Right lung (tissue), 5 donors: ENCODE data around the gene OMD. TPM values are rescaled to one million over a fixed set of nuclear protein-coding genes. Genes with fewer than 3 reads are reported as not detected.
"Not testable (repeated sequence)": the region's sequence is repeated elsewhere in the genome, so short reads cannot be mapped to it uniquely, and the experiment has no call there.

Source experiments
- DNase-seq, 2 donors: peaks; one replicate each; pipeline ENCODE4 v3.0.0-alpha.2; 2013
- polyA plus RNA-seq, 5 donors: library from polyadenylated mRNA; unstranded; fragments of 120-200 nt; gene quantifications; one replicate each; pipeline versions ENCODE4 v1.2.1 to v1.2.3, GENCODE V29; 2013; ENCODE audit warnings: inconsistent platforms in 1 of 5, low replicate concordance in 1 of 5; ENCODE audit not compliant: insufficient read length in 5 of 5, insufficient read depth in 1 of 5

OMD gene
- polyA plus RNA-seq, 5 donors, result 0.85 to 1.4 (median 1.2) TPM

DNA sequence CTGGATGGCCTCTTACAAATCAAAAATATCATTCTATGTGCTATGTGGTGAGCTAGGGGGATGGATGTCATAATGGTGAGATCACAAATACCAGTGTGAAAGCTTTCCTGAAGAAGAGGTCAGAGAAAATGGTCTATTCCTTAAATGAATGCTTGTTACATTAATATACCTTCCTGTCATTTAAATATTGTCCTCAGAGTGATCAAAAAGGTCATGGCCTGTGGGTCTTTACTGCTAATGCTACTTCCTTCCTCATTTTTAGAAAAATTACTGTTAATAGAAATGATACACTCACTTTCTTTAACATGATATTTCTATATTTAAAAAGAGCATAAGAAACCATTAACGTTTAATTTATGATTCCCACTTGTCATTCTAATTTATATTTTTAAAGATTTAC is 9.7 kb downstream of the OMD start:
- no peak for DNase-seq

DNA sequence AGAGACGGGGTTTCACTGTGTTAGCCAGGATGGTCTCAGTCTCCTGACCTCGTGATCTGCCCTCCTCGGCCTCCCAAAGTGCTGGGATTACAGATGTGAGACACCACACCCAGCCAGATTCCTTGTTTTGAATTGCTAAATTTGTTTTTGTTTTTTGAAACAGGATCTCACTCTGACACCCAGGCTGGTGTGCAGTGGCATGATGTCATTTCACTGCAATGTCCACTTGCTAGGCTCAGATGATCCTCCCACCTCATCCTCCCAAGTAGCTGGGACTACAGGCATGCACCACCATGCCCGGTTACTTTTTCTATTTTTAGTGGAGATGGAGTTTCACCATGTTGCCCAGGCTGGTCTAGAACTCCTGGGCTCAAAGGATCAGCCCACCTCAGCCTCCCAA is 13.1 kb downstream of the OMD start:
- DNase-seq, result not testable (repeated sequence)

DNA sequence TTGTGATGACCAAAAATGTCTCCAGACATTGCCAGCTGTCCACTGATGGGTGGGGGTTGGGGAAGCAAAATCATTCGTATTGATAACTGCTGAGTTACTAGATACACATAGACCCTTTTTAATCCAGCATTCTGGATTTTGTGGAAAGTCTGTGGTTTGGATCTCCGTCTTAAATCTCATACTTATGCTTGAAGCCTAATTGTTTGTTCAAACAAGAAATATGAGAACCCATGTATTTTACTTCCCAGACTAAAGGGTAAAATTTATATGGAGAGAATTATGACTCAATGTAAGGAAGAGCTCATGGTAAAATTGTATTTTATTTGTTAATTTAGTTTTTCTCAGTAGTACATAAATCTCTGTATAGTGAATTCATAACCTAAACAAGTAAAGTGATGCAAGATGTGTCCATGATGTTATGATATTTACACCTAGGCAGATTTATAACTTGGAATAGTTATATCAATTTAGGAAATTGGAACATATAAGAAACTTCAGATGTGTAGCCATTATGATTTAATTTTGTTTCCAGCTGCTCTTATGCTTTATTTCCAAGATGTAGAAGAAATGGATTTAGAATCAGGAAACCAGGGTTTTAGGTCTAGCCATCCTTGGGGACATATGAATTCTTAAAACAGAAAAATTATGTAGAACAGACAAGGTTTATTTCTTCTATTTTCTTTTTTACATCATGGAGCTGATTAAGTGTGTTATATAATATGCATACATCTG is 15.4 kb downstream of the OMD start:
- no peak for DNase-seq

DNA sequence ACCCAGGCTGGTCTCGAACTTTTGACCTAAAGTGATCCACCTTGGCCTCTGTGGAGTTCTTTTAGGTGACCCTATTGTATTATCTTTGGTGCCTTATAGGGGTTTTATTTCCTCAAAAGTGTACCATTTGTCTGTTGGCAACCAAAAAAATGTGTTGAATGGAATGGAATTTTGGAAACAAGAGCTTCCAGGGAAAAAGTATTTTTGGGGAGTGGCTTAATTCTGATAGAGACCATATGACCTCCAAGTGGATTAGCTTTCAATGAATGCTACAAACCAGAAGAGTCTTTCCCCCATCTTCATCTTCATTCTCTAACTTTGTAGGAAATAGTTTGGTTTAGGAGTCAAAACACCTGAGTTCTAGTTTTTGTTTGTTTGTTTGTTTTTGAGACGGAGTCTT is 16.5 kb downstream of the OMD start:
- DNase-seq, result no peak

DNA sequence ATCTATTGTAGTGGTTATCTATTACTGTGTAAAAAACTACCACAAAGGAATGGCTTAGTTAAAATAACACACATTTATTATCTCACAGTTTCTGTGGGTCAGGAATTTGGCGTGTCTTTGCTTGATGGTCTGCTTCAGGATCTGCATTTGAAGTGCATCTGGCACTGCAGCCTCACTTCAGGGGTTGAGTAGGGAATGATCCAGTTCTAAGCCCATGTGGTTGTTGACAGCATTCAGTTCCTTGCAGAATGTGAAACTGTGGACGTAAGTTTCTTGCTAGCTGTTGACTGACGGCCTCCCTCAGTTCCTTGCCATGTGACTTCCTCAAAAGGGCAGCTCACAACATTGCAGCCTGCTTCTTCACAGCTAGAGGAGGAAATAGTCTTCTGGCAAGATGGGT is 17.8 kb downstream of the OMD start:
- no peak for DNase-seq

DNA sequence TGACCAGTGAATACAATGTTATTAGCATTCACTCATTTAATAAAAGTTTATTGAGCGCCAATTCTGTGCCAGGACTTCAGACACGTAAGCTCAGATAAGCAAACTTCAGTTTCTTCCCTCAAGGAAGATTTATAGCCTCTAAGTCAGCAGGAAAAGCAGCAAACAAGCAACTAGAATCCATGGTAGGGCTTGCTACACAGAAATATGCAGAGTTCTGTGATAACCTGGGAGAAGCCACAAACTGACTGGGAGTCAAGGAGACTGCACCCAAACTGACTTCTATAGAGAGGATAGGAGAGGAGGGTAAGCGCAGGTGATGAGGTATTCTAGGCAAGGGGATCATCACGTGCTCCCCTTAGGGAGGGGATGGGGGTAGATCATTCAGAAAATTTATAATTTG is 18.5 kb downstream of the OMD start:
- no peak for DNase-seq

DNA sequence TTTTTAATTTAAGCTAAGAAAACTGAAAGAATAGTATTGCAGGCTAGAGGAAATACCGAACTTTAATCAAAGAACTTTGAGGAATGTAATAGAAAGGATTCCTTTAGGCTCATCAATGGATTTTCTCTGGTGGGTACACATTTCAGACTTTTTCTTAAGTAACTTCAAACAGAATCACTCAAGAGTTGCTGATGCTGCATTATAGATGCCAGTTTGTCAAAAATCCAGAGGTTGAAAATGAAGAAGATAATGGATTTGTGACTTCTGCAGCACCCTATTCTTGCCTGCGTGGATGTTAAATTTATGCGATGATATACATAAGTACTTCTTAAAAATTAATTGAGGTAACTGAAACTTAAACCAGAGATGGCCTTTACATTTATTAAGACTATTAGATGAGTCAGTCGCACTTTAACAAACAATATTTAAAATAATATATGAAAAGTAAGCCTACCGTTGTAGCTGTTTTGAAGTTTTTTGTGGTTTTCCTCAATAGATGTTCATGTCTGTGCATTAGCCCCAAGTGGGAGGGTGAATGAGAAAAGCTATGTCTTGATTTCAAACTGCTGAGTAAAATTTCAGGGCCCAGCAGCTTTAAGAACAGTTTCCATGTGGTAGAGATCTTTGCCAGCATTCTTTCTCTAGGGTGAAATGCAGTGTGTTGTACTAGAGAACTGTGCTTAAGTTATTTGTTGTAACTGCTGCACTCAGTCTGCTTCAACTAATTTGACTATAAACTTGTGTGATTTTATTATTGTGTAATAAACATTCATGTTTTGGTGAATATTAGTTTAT is 20.0 kb downstream of the OMD start, which contains the start of gene OGN:
TSS of gene OGN (minus strand) at position 537 of the 795 bp plus-strand sequence. CDS start 1,171 bp downstream, outside the sequence.
- peak; percentile 69 to 81 for DNase-seq

DNA sequence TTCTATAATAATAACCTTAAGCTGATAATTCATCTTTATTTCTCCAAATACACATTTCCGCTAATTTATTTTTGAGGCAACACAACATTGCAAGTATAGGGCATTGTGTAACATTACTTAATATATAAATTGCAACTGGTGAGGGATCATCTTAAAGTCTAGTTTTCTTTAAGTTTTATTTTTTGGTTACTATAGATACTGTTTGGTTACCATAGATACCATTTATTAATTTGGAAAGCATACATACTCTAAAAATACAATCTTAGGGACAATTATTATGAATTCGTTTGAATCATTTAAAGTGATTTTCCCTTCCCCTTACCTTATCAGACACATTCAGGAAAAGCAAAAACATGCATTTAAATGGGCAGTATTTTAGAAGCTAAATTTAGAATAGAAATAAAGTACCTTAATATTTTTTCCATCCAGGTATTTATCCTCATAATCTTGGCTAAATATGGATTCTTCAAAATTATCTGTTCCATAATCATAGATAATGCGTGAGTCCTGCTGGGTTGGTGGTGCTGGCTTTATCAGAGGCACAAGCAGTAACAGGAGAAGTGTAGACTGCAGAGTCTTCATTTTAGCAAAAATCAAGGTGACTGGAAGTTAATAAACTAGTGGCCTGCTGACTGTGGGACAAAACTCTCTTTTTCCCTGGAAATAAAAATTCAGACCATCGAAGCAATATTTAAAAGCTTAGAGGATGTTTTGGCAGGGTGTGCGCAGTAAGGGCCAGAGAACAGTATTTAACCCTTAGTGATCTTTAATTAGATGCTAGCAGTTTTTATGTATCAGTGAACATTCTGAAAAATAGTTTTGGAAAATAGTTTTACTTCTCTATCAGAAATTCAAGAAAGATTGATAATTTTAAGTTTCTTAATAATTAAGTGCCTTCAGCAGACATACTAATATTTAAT is 21.2 kb downstream of the OMD start:
- peak in 1 of 2 donors; percentile 34 for DNase-seq

DNA sequence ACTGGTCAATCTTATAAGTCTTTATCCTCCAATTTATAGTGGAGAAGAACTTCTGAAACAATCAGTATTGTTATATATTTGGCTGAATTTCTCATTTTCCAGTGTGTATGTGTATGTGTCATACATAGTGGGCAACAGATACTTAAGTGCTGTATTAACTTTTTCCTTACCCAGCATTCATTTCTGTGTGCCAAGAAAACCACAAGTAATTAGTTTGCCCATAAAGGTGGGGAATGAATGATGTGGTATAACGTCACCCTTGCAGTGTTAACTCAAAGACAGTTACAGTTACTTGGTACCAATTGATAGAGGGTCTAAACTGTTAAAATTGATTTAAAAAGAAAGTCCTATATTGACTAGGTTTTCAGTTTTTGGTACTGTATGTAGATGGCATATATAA is 21.9 kb downstream of the OMD start:
- DNase-seq, result no peak

DNA sequence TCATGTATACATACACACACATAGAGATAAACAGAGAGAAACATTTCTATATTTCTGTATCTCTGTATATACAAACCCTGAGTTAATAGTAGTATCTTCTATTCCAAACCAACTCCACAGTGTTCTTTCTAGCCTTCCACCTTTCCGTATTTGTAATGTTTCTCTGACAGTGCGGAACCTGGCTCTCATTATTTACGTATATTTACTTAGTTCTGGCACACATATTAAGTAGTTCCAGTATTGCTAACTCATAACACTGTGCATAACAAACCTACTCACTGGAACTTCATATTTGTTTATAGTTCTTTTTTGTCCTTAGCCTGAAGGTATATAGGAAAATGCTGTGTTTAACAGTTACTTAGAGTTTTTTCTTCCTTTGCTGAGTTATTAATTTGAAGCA is 26.4 kb downstream of the OMD start:
- DNase-seq, result no peak

DNA sequence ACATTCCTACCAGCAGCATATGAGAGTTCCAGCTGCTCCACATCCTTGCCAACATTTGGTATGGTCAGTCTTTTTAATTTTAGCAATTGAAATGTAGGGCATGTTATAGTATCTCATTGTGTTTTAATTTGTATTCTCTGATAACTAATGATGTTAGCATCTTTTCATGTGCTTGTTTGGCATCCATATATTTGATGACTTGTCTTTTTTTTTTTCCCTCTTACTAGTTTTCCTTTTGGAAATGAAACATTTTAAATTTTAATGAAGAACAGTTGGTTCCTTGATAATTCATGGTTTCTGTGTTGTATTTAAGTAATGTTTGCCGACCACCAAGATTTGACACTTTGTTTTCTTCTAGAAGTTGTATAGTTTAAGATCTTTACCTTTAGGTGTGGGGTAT is 28.7 kb downstream of the OMD start:
- no peak for DNase-seq

DNA sequence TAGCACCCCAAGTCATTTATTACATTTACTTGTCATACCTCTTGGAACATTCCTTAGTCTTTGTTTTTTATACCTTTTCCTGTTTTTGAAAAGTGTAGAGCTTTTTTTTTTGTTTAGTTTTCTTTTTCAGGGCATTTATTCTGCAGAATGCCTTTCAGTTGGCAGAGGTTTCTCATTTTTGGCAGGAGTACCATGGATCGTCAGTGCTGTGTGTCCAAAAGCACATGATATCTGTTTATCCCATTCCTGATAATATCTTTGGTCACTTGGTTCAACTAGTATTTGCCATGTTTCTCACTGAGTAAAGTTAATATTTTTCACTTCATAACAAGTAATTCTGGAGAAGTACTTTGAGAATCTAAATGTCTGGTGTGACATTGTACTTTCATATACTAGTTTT is 30.6 kb downstream of the OMD start:
- no peak for DNase-seq

DNA sequence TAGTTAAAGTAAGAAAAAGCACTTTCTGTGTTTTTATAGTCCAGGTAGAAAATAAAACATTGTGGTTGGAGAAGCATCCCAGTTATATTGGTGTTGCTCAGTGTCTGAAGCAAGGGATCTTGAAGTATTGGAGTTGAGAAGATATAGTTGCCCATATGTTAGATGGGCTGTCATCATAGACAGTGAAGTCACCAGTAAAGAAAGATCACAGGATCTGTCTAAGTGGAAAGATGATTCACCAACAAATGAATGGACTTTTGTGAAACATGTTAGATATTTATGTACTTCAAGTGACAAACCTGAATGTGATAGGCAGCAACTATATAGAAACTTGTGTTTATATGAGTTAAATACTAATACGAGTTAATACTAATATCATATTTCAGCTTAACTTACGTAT is 31.6 kb downstream of the OMD start:
- DNase-seq, result no peak

DNA sequence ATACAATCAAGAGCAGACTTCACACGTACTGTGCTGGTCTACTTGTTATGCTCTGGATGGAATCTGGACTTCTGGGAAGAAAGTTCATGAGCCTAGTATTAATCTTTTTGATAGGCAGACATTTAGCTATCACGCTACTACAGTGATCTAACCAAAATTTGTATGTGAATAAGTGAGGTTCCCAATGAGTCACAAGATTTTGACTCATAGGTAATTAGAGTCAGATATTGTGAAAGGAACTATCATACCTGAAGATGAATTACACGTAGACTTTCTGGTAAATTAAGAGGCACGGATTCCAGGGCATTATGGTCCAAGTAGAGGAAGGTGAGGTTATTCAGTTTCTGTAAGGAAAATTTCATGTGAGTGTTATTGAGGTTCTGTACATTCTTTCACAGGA is 38.3 kb downstream of the OMD start:
- no peak for DNase-seq

DNA sequence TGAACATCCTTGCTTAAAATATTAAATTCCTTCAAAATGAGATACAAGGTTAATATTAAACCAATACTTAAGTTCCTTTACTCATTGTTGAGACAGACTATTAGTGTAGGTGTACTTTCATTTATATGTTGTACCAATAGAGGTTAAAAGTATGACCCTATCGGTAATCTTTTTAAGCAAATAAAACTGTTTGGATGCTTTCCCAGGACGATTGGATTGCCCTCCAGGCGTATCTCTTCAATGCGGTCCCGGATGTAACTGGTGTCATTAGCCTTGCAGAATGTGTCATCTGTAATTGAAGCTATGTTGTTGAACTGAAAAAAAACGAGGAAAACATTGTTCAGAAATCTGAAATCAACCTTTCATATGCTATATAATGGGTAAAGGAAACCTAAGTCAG is 38.8 kb downstream of the OMD start:
- DNase-seq, result no peak

DNA sequence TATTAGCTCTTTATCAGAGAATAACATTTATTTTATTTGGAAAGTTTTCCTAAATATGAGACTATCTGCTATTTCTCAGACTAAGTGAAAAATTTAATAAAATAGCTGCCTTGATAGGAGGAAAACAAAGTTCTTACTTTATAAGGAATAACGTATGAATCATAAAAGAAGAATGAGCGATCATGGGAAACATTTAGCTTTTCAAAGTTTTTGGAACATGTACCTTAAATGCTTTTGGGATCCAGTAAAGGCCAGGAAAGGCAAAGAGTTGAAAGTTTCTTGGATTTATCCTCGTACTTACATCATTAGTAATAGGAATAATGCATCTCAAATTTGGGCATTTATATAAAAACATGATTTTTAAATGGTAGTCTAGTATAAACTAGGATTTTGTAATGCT is 39.3 kb downstream of the OMD start:
- DNase-seq, result no peak

DNA sequence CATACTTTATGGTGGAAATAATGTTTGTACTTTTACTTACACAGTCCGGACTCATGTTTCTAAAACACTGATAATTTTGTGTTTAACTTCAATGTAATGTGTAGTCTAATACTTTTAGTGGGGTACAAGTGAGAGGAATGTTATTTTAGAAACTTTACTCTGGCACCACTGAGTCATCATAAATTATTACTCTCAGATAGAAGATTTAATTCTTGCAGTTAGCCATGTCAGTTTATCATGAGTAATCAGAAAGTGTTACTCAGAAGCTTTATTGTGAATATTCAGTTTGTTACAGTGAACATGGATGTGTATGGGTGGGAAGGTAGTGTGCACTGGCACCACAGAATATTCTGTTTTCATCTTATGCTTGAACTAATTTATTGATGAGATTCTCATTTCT is 39.9 kb downstream of the OMD start:
- no peak for DNase-seq

DNA sequence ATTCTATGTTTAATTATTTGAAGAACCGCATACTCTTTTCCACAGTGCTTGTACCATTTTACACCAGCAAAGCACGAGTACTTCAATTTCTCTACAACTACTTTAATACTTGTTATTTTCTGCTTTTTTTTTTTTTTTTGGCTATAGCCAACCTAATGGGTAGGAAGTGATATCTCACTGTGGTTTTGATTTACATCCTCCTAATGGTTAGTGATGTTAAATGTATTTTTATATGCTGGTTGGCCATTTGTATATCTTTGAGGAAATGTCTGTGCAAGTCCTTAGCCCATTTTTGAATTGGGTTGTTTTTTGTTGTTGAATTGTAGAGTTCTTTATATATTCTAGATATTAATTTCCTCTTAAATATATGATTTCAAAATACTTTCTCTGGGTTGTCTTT is 42.5 kb downstream of the OMD start:
- DNase-seq, result no peak

DNA sequence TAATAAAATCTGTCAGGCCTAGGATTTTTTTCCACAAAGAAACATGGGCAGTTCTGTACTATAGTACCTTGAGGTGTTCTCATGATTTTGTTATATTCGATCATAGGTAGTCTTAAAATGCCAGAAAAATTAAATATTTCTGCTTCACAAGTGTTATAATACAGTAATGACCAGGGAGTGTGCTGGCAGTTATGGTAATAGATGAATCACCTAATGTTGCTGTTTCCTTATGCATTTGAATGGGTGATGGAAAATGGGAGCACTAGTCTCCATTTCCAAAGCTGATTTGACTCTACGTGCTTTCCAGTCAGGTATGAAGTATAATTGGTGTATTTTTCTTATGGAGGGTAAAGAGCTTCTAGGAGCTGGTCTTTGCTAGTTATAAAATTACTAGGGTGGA is 43.7 kb downstream of the OMD start:
- no peak for DNase-seq

DNA sequence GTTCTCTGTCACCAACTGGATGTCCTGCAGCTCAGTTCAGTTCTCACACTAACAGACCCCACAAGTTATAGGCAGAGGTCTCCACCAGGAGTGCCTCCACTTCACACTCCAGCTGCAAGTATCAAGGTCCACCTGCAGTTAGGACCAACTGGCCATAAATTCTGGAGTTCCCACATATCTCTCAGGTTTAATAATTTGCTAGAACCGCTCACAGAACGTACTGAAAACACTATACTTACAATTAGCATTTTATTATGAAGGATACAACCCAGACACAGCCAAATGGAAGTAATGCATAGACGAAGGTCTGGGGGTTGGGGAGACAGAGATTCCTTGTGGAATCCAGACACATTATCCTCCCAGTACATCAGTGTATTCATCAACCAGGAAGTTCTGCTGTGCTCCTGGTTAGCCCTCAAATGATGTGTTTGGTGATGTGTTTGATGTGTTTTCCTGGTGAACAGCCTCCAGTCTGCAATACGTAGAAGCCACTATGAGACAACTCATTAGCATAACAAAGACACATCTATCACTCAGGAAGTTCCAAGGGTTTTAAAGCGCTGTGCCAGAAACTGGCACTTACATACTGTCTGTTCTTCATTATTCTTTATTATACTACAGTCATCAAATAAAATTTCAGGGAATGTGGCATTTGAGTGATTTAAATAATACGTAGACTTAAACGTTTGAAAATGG is 45.3 kb downstream of the OMD start:
- no peak for DNase-seq

DNA sequence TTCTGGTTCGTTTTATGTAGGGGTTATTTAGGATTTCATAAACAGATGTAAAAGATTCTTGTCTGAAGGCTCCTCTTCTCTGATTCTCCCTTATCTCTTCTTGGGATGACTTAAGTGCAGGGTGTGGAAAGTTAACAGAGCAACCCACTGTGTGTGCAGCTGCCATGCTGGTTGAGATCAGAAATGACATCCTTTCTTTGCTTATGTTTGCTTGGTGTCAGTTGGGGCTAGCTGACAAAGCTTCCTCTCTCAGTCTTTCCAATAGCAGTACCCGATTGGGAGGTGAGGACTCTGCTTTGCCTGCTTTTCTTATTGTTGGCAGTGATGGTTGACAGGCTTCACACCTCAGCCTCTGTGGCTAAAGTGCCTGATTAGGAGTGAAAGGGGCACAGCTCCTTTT is 46.4 kb downstream of the OMD start:
- DNase-seq, result no peak

DNA sequence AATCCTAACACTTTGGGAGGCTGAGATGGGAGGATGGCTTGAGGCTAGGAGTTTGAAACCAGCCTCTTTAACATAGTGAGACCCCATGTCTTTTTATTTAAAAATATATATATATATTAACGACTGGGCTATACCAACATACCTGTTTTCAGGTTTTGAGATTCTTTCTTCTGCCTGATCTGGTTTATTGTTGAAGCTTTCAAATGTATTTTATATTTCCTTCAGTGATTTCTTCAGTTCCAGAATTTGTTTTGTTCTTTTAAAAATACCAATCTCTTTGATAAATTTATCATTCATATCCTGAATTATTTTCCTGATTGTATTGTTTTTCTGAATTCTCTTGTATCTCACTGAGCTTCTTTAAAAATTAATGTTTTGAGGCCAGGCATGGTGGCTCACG is 51.1 kb downstream of the OMD start:
- DNase-seq, result no peak
